Dermis microvascular lymphatic vessel endothelial cell (primary cell): ENCODE results near the gene NTSR1. TPM values are rescaled to one million over a fixed set of nuclear protein-coding genes. Genes with fewer than 3 reads are reported as not detected.
A peak's percentile ranks its signal among the peaks of the same experiment; 100 is the strongest.
"Not testable (repeated sequence)": the region's sequence is repeated elsewhere in the genome, so short reads cannot be mapped to it uniquely, and the experiment has no call there.

Source experiments
- DNase-seq, 2 donors: peaks; one replicate each; pipeline versions ENCODE4 v3.0.0 to v3.0.0-alpha.2; 2010; ENCODE audit warnings: low read depth in 2 of 2
- total RNA-seq: library from RNA; depleted of rRNA; stranded (reverse); fragments of >200 nt; gene quantifications from 2 replicates; pipeline ENCODE4 v1.2.1, GENCODE V29; 2014

NTSR1 gene
- total RNA-seq, 1 donor from 2014 or later: under 0.01 TPM

- no peak for DNase-seq
Measured at GRCh38 chr20:62674370-62674769, 34.3 kb upstream of the NTSR1 start.

- DNase-seq: no peak
Measured at GRCh38 chr20:62675156-62675876, 33.3 kb upstream of the NTSR1 start.

GRCh38 chr20:62675877-62676260 is 32.8 kb upstream of the NTSR1 start:
- no peak for DNase-seq

GRCh38 chr20:62676976-62677375 is 31.7 kb upstream of the NTSR1 start:
- no peak for DNase-seq

GRCh38 chr20:62677678-62678077 is 31.0 kb upstream of the NTSR1 start:
- DNase-seq: no peak

GRCh38 chr20:62678553-62678952 is 30.1 kb upstream of the NTSR1 start:
- DNase-seq: no peak

GRCh38 chr20:62679978-62680589 is 28.6 kb upstream of the NTSR1 start:
- no peak for DNase-seq

- DNase-seq: no peak
Measured at GRCh38 chr20:62682912-62683517, 25.6 kb upstream of the NTSR1 start.

- not testable (repeated sequence) for DNase-seq
Measured at GRCh38 chr20:62683660-62684322, 24.8 kb upstream of the NTSR1 start.

GRCh38 chr20:62684981-62685380 is 23.7 kb upstream of the NTSR1 start:
- DNase-seq: no peak

- no peak for DNase-seq
Measured at GRCh38 chr20:62685781-62686555, 22.7 kb upstream of the NTSR1 start.

GRCh38 chr20:62686869-62687830 is 21.5 kb upstream of the NTSR1 start:
- DNase-seq: no peak

- DNase-seq: no peak
Measured at GRCh38 chr20:62688083-62688482, 20.6 kb upstream of the NTSR1 start.

- DNase-seq: peak in 1 of 2 donors; percentile 52
Measured at GRCh38 chr20:62688855-62689460, 19.7 kb upstream of the NTSR1 start.

GRCh38 chr20:62689861-62690260 is 18.8 kb upstream of the NTSR1 start:
- DNase-seq: no peak

- DNase-seq: no peak
Measured at GRCh38 chr20:62690261-62690820, 18.3 kb upstream of the NTSR1 start.

- DNase-seq: no peak
Measured at GRCh38 chr20:62691487-62691886, 17.1 kb upstream of the NTSR1 start.

GRCh38 chr20:62692176-62692575 is 16.5 kb upstream of the NTSR1 start:
- no peak for DNase-seq

GRCh38 chr20:62692801-62693523 is 15.7 kb upstream of the NTSR1 start:
- DNase-seq: no peak
